Activated T-helper 1 cell treated with anti-CD3 and anti-CD28 coated beads, Interleukin-12 subunit alpha, Interleukin-12 subunit beta, Interleukin-2, Interleukin-4 antibody, amounts not matched to agents 30 ng/mL and 10 ng/mL and 1 ng/mL, durations not matched to agents 14 hours and 24 hours and 36 hours (primary cell): ENCODE results near the gene RPUSD3. TPM values are rescaled to one million over a fixed set of nuclear protein-coding genes. Genes with fewer than 3 reads are reported as not detected.

ENCODE experiments used
- DNase-seq: peaks from one replicate; pipeline ENCODE4 v3.0.0; 2021; ENCODE audit warnings: low spot score
- H3K27ac Mint-ChIP-seq: one replicate; pipeline ENCODE4 v1.8.0; 2021; ENCODE audit warnings: mild to moderate bottlenecking, mixed read lengths
- H3K27me3 Mint-ChIP-seq: one replicate; pipeline ENCODE4 v1.8.0; 2022; ENCODE audit warnings: mild to moderate bottlenecking, moderate library complexity, mixed read lengths; ENCODE audit not compliant: insufficient read depth
- H3K36me3 Mint-ChIP-seq: one replicate; pipeline ENCODE4 v1.8.0; 2021; ENCODE audit warnings: low read depth, mixed read lengths
- H3K4me1 Mint-ChIP-seq: one replicate; pipeline ENCODE4 v1.8.0; 2021; ENCODE audit warnings: low read depth, mixed read lengths
- H3K4me3 Mint-ChIP-seq: one replicate; pipeline ENCODE4 v1.8.0; 2021; ENCODE audit warnings: mild to moderate bottlenecking, moderate library complexity, mixed read lengths
- H3K9me3 Mint-ChIP-seq: one replicate; pipeline ENCODE4 v1.8.0; 2021; ENCODE audit warnings: mixed read lengths
- intact Hi-C: fragments of 100-400 bp; cut with micrococcal nuclease; formaldehyde crosslinking; loops from one replicate; pipeline ENCODE4 v1.15.1; 2024
- total RNA-seq: library from RNA; stranded (reverse); gene quantifications from 2 replicates; pipeline ENCODE4 v1.2.3, GENCODE V29; 2022

The RPUSD3 gene
- total RNA-seq, 1 donor from 2014 or later, result 79.5 TPM

GRCh38 chr3:9803494-9803893, 40.3 kb downstream of the RPUSD3 start:
- no peaks in the 10 kb centered on the region for H3K27me3 Mint-ChIP-seq
- intact Hi-C loops, result no loop called here
- no peak overlapping the region for H3K27ac Mint-ChIP-seq
- no peaks in the 10 kb centered on the region for H3K9me3 Mint-ChIP-seq
- H3K4me1 Mint-ChIP-seq, result peaks cover 31% of the 10 kb centered on the region
- no peak for DNase-seq
- H3K4me3 Mint-ChIP-seq, result no peak overlapping the region
- peaks cover 52% of the 10 kb centered on the region for H3K36me3 Mint-ChIP-seq

- Mint-ChIP-seq H3K4me1 (peaks cover 28% of the 10 kb centered on the region), H3K27me3 (no peaks in the 10 kb centered on the region), H3K27ac (no peak overlapping the region), H3K36me3 (peaks cover 57% of the 10 kb centered on the region), H3K4me3 (no peak overlapping the region), H3K9me3 (no peaks in the 10 kb centered on the region)
- intact Hi-C loops, result no loop called here
- DNase-seq, result no peak
Observed at GRCh38 chr3:9800529-9800928, 43.3 kb downstream of the RPUSD3 start.

GRCh38 chr3:9797196-9797945, 46.4 kb downstream of the RPUSD3 start:
- no peak for DNase-seq
- Mint-ChIP-seq H3K4me1 (peaks cover 32% of the 10 kb centered on the region), H3K27me3 (no peaks in the 10 kb centered on the region), H3K27ac (peak overlapping the region; percentile 52), H3K36me3 (peaks cover 49% of the 10 kb centered on the region), H3K4me3 (no peak overlapping the region), H3K9me3 (no peaks in the 10 kb centered on the region)
- intact Hi-C loops, result no loop called here

- Mint-ChIP-seq H3K27me3 (no peaks in the 10 kb centered on the region), H3K36me3 (peaks cover 50% of the 10 kb centered on the region), H3K27ac (peak overlapping the region; percentile 73), H3K4me3 (peak overlapping the region; percentile 99), H3K4me1 (peaks cover 50% of the 10 kb centered on the region), H3K9me3 (no peaks in the 10 kb centered on the region)
- intact Hi-C loops, result no loop called here
- DNase-seq, result no peak
Observed at GRCh38 chr3:9795207-9795606, 48.6 kb downstream of the RPUSD3 start.

GRCh38 chr3:9794400-9794799, 49.4 kb downstream of the RPUSD3 start:
- intact Hi-C loops, result loop anchor here (5.0 kb wide), 2 partner anchors 158 to 832 kb away; partner anchors contain the start of genes PRRT3 and RAD18
- no peak for DNase-seq
- H3K36me3 Mint-ChIP-seq, result peaks cover 48% of the 10 kb centered on the region
- no peaks in the 10 kb centered on the region for H3K27me3 Mint-ChIP-seq
- H3K9me3 Mint-ChIP-seq, result no peaks in the 10 kb centered on the region
- peak overlapping the region; percentile 99 for H3K4me3 Mint-ChIP-seq
- H3K27ac Mint-ChIP-seq, result peak overlapping the region; percentile 77
- peaks cover 54% of the 10 kb centered on the region for H3K4me1 Mint-ChIP-seq

- H3K27me3 Mint-ChIP-seq, result no peaks in the 10 kb centered on the region
- intact Hi-C loops, result loop anchor here (1.0 to 5.0 kb wide), 8 partner anchors 52 to 831 kb away; partner anchors contain the start of genes BRK1, CRELD1, EMC3 and PRRT3
- H3K4me1 Mint-ChIP-seq, result peaks cover 54% of the 10 kb centered on the region
- H3K4me3 Mint-ChIP-seq, result peak overlapping the region; percentile 99
- peak overlapping the region; percentile 100 for H3K27ac Mint-ChIP-seq
- H3K9me3 Mint-ChIP-seq, result no peaks in the 10 kb centered on the region
- DNase-seq, result peak; percentile 22
- peaks cover 51% of the 10 kb centered on the region for H3K36me3 Mint-ChIP-seq
Observed at GRCh38 chr3:9793161-9793781, 50.5 kb downstream of the RPUSD3 start.

- H3K9me3 Mint-ChIP-seq, result no peaks in the 10 kb centered on the region
- H3K36me3 Mint-ChIP-seq, result peaks cover 49% of the 10 kb centered on the region
- H3K27ac Mint-ChIP-seq, result peak within 1 kb of the TSS; percentile 100
- DNase-seq, result peak; percentile 89
- H3K27me3 Mint-ChIP-seq, result no peaks in the 10 kb centered on the region
- H3K4me1 Mint-ChIP-seq, result peaks cover 57% of the 10 kb centered on the region
- peak within 1 kb of the TSS; percentile 99 for H3K4me3 Mint-ChIP-seq
- intact Hi-C loops, result loop anchor here (1.0 to 5.0 kb wide), 16 partner anchors 14 to 830 kb away; partner anchors contain the start of genes BRK1, BRPF1, CRELD1 and EMC3
Observed at GRCh38 chr3:9792405-9793160, 51.2 kb downstream of the RPUSD3 start, which contains the start of the genes ARPC4 and TADA3. Gene ARPC4, plus strand, starts transcription at chr3:9793082. Its CDS starts 40 bp downstream, at chr3:9793122. Gene TADA3, minus strand, starts transcription at chr3:9792473. Its CDS starts 1,007 bp downstream, at chr3:9791466.

- Mint-ChIP-seq H3K4me1 (peaks cover 57% of the 10 kb centered on the region), H3K27ac (peak overlapping the region; percentile 100), H3K4me3 (peak overlapping the region; percentile 99), H3K27me3 (no peaks in the 10 kb centered on the region), H3K36me3 (peaks cover 48% of the 10 kb centered on the region), H3K9me3 (no peaks in the 10 kb centered on the region)
- no peak for DNase-seq
- intact Hi-C loops, result loop anchor here (1.0 to 5.0 kb wide), 15 partner anchors 14 to 830 kb away; partner anchors contain the start of genes BRPF1, CRELD1, EMC3 and FANCD2
Observed at GRCh38 chr3:9791790-9792404, 51.9 kb downstream of the RPUSD3 start.

GRCh38 chr3:9791127-9791526, 52.7 kb downstream of the RPUSD3 start:
- peaks cover 62% of the 10 kb centered on the region for H3K4me1 Mint-ChIP-seq
- H3K36me3 Mint-ChIP-seq, result peaks cover 54% of the 10 kb centered on the region
- intact Hi-C loops, result loop anchor here (5.0 kb wide), 2 partner anchors 161 to 829 kb away; partner anchors contain the start of genes PRRT3 and RAD18
- H3K27ac Mint-ChIP-seq, result peak overlapping the region; percentile 100
- H3K4me3 Mint-ChIP-seq, result peak overlapping the region; percentile 99
- no peak for DNase-seq
- no peaks in the 10 kb centered on the region for H3K9me3 Mint-ChIP-seq
- H3K27me3 Mint-ChIP-seq, result no peaks in the 10 kb centered on the region

Other genes with a start within 250 kb of the RPUSD3 start
- 42.9 and 46.9 TPM in 2 replicates for gene MTMR14, start 194.5 kb downstream of the RPUSD3 start, total RNA-seq
- gene CPNE9, start 140.2 kb downstream of the RPUSD3 start, total RNA-seq, result 0.93 TPM in 1 of 2 replicates, not detected in the other
- gene BRPF1, start 112.3 kb downstream of the RPUSD3 start, total RNA-seq, result 44.6 and 45.9 TPM in 2 replicates
- 40.2 and 40.6 TPM in 2 replicates for gene OGG1, start 94.1 kb downstream of the RPUSD3 start, total RNA-seq
- gene CAMK1, start 74.1 kb downstream of the RPUSD3 start, total RNA-seq, result 55.0 and 57.8 TPM in 2 replicates
- 63.4 and 63.6 TPM in 2 replicates for gene TADA3, start 51.5 kb downstream of the RPUSD3 start, total RNA-seq
- 268 and 273 TPM in 2 replicates for gene ARPC4, start 50.9 kb downstream of the RPUSD3 start, total RNA-seq
- gene TTLL3, start 33.7 kb downstream of the RPUSD3 start, total RNA-seq, result 26.5 and 33.6 TPM in 2 replicates
- gene CIDEC, start 36.2 kb upstream of the RPUSD3 start, total RNA-seq, result not detected in 2 replicates
- 42.4 and 46.3 TPM in 2 replicates for gene JAGN1, start 46.6 kb upstream of the RPUSD3 start, total RNA-seq
- 3.2 and 3.5 TPM in 2 replicates for gene IL17RE, start 58.8 kb upstream of the RPUSD3 start, total RNA-seq
- gene IL17RC, start 73.1 kb upstream of the RPUSD3 start, total RNA-seq, result 0.64 and 0.83 TPM in 2 replicates
- gene CRELD1, start 89.8 kb upstream of the RPUSD3 start, total RNA-seq, result 18.7 and 20.6 TPM in 2 replicates
- 16.4 and 16.8 TPM in 2 replicates for gene PRRT3, start 108.4 kb upstream of the RPUSD3 start, total RNA-seq
- gene EMC3, start 142.8 kb upstream of the RPUSD3 start, total RNA-seq, result 38.8 and 43.1 TPM in 2 replicates
- gene FANCD2, start 182.4 kb upstream of the RPUSD3 start, total RNA-seq, result 63.4 and 64.2 TPM in 2 replicates